SK-N-SH treated with all-trans-retinoic acid at 6 μM for 48 hours (cell line): ENCODE measurements around the gene ATP8A2.

Source experiments
- ATAC-seq: fragments of 200-7000 bp; cut with Tn5 transposase; 3 replicates; pipeline ENCODE4 v1.9.1; 2020; ENCODE audit warnings: mild to moderate bottlenecking, moderate library complexity
- ARNTL ChIP-seq: fragments of 450-650 bp; formaldehyde crosslinking; IDR thresholded peaks from 2 replicates; pipeline ENCODE4 v1.5.0; 2020; ENCODE audit warnings: low read depth, mild to moderate bottlenecking, moderate library complexity, borderline replicate concordance
- BACH2 ChIP-seq: fragments of 250-450 bp; sonication (Bioruptor Pico); IDR thresholded peaks from 2 replicates; pipeline ENCODE4 v1.9.0; 2021; ENCODE audit warnings: mild to moderate bottlenecking, borderline replicate concordance
- CREB5 ChIP-seq: fragments of 250-450 bp; sonication (Bioruptor Pico); IDR thresholded peaks from 2 replicates; pipeline ENCODE4 v1.5.1; 2020; ENCODE audit warnings: low read depth, mild to moderate bottlenecking, moderate library complexity
- CSDC2 ChIP-seq: fragments of 250-450 bp; sonication (Bioruptor Pico); IDR thresholded peaks from 2 replicates; pipeline ENCODE4 v1.5.0; 2020; ENCODE audit warnings: mild to moderate bottlenecking, moderate library complexity
- CSRNP3 ChIP-seq: fragments of 250-450 bp; sonication (Bioruptor Pico); IDR thresholded peaks from 2 replicates; pipeline ENCODE4 v1.5.1; 2021; ENCODE audit warnings: mild to moderate bottlenecking, moderate library complexity
- ESRRG ChIP-seq: fragments of 250-450 bp; sonication (Bioruptor Pico); IDR thresholded peaks from 2 replicates; pipeline ENCODE4 v1.6.1; 2021; ENCODE audit warnings: mild to moderate bottlenecking
- GLIS3 ChIP-seq: fragments of 250-450 bp; sonication (Bioruptor Pico); IDR thresholded peaks from 2 replicates; pipeline ENCODE4 v1.5.0; 2020; ENCODE audit warnings: mild to moderate bottlenecking, moderate library complexity
- PATZ1 ChIP-seq: fragments of 250-450 bp; sonication (Bioruptor Pico); IDR thresholded peaks from 2 replicates; pipeline ENCODE4 v1.8.0; 2020; ENCODE audit warnings: mild to moderate bottlenecking, moderate library complexity, borderline replicate concordance
- RARB ChIP-seq: fragments of 250-450 bp; sonication (Bioruptor Pico); IDR thresholded peaks from 2 replicates; pipeline ENCODE4 v1.8.0; 2021; ENCODE audit warnings: mild to moderate bottlenecking, moderate library complexity
- TCF4 ChIP-seq: fragments of 250-450 bp; sonication (Bioruptor Pico); IDR thresholded peaks from 2 replicates; pipeline ENCODE4 v1.8.0; 2021; ENCODE audit warnings: mild to moderate bottlenecking, moderate library complexity, borderline replicate concordance
- TOX ChIP-seq: fragments of 250-450 bp; sonication (Bioruptor Pico); IDR thresholded peaks from 2 replicates; pipeline ENCODE4 v1.8.0; 2021; ENCODE audit warnings: mild to moderate bottlenecking, moderate library complexity, borderline replicate concordance
- TSHZ2 ChIP-seq: fragments of 250-450 bp; sonication (Bioruptor Pico); IDR thresholded peaks from 2 replicates; pipeline ENCODE4 v1.5.0; 2020; ENCODE audit warnings: mild to moderate bottlenecking, moderate library complexity
- ZC3H10 ChIP-seq: fragments of 250-450 bp; sonication (Bioruptor Pico); IDR thresholded peaks from 2 replicates; pipeline ENCODE4 v1.5.1; 2021; ENCODE audit warnings: mild to moderate bottlenecking, moderate library complexity
- ZFP3 ChIP-seq: fragments of 250-450 bp; sonication (Bioruptor Pico); IDR thresholded peaks from 2 replicates; pipeline ENCODE4 v1.5.0; 2020; ENCODE audit warnings: mild to moderate bottlenecking, moderate library complexity
- ZFP30 ChIP-seq: fragments of 450-650 bp; formaldehyde crosslinking; IDR thresholded peaks from 2 replicates; pipeline ENCODE4 v1.5.0; 2022; ENCODE audit warnings: mild to moderate bottlenecking, moderate library complexity
- ZNF565 ChIP-seq: fragments of 450-650 bp; formaldehyde crosslinking; conservative IDR thresholded peaks from 2 replicates; pipeline ENCODE4 v1.5.0; 2020; ENCODE audit warnings: low read depth, mild to moderate bottlenecking, moderate library complexity
- ZNF8 ChIP-seq: fragments of 450-650 bp; formaldehyde crosslinking; IDR thresholded peaks from 2 replicates; pipeline ENCODE4 v1.5.0; 2020; ENCODE audit warnings: mild to moderate bottlenecking, moderate library complexity

Gene ATP8A2

GRCh38 chr13:25910991-25911419 lies 539.2 kb downstream of the ATP8A2 start (continued):
- TF ChIP-seq CSRNP3 (CRISPR knock-in tag) = no peak
- TF ChIP-seq TCF4 (CRISPR knock-in tag) = no peak
- TF ChIP-seq ZNF8 = no peak
- no peak for TF ChIP-seq ZFP30
- no peak for TF ChIP-seq RARB
- no peak for TF ChIP-seq BACH2 (CRISPR knock-in tag)

GRCh38 chr13:25912961-25913360 lies 541.2 kb downstream of the ATP8A2 start:
- no peak for ATAC-seq
- TF ChIP-seq ARNTL (CRISPR knock-in tag) (no peak), TOX (CRISPR knock-in tag) (no peak)

- TF ChIP-seq BACH2 (CRISPR knock-in tag) (no peak), CREB5 (no peak), CSDC2 (CRISPR knock-in tag) (no peak)
- TF ChIP-seq, all 23 proteins: peak for 0
- no peak for ATAC-seq
Observed at GRCh38 chr13:25915840-25916518, 544.2 kb downstream of the ATP8A2 start.

GRCh38 chr13:25920277-25920676 lies 548.5 kb downstream of the ATP8A2 start:
- no peak for TF ChIP-seq TOX (CRISPR knock-in tag)
- TF ChIP-seq ZFP3 (CRISPR knock-in tag) = no peak
- no peak for TF ChIP-seq GLIS3 (CRISPR knock-in tag)
- no peak for TF ChIP-seq BACH2 (CRISPR knock-in tag)
- no peak for TF ChIP-seq CREB5
- no peak for TF ChIP-seq ZNF8
- TF ChIP-seq, all 23 proteins: peak for 0
- no peak for ATAC-seq

GRCh38 chr13:25920931-25921330 lies 549.2 kb downstream of the ATP8A2 start:
- no peak for TF ChIP-seq ZNF8
- TF ChIP-seq TSHZ2 (CRISPR knock-in tag) = no peak
- TF ChIP-seq ZFP3 (CRISPR knock-in tag) = no peak
- TF ChIP-seq ARNTL (CRISPR knock-in tag) = no peak
- TF ChIP-seq ZNF565 (CRISPR knock-in tag) = no peak
- no peak for TF ChIP-seq RARB
- no peak for ATAC-seq

- TF ChIP-seq ZNF565 (CRISPR knock-in tag) (no peak), ZC3H10 (CRISPR knock-in tag) (no peak), ESRRG (CRISPR knock-in tag) (no peak), CSDC2 (CRISPR knock-in tag) (no peak), ZFP3 (CRISPR knock-in tag) (no peak), TCF4 (CRISPR knock-in tag) (no peak), PATZ1 (CRISPR knock-in tag) (no peak), ZNF8 (no peak)
- no peak for ATAC-seq
Observed at GRCh38 chr13:25922376-25922775, 550.6 kb downstream of the ATP8A2 start.
